Medulla oblongata (tissue), 1 donor: ENCODE results near the gene GRIK4.
A peak's percentile ranks its signal among the peaks of the same experiment; 100 is the strongest.

Experiments used
- DNase-seq: peaks from one replicate; pipeline ENCODE4 v3.0.0-alpha.2; 2015; ENCODE audit errors: extremely low spot score

GRIK4 gene

DNA sequence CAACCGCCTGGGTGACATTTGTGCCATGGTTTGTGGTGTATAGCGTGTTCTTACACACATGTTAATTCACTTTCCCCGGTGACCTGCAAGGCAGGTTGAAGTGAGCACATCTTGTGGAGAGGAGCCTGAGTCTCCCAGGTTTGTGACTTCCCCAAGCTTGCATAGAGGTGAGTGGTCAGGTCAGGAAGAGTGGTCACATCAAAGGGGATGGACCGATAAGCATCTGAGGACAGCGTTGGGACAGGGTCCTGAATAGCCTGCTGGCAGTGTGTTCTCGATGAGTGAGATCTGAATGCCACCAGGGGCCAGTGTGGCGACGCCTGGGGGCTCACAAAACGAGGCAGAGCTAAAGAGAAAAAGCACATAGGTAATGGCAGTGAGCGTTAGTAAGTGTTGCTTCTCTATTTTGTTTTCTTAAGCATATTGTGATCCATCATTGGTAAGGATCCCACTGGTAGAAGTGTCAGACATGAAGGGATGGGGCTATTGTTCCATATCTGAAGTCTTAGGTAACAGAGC lies 154.6 kb downstream of the GRIK4 start:
- no peak for DNase-seq

- DNase-seq: no peak
Observed at GRCh38 chr11:120667281-120667680, 155.7 kb downstream of the GRIK4 start.

DNA sequence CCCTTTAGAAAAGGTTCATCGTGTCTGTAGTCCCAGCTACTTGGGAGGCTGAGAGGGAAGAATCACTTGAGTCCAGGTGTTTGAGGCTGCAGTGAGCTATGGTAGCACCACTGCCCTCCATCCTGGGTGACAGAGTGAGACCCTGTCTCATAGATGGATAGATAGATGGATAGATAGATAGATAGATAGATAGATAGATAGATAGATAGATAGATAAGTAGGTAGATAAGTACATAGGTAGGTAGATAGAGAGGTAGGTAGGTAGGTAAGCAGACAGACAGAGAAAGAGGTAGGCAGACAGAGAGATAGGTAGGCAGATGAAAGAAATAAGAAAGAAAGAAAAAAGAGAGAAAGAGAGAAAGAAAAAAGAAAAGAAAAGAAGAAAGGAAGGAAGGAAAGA lies 156.4 kb downstream of the GRIK4 start:
- DNase-seq: no peak

DNA sequence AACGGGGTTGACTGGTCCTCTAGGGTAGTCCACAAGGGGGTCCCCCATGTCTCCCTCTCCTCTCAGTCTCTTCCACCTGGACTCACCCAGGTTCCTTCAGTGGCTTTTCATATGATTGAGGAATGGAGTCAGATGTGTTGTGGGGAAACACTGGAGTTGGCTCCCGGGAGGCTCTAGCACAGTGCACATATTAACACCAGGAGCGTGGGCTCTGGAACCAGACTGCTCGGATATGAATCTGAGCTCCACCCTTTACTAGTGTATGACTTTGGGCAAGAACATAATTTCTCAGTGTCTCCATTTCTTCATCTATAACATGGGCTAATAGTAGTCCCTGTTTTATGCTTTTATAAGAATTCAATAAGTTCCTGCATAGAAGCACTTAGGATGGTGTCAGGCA lies 157.0 kb downstream of the GRIK4 start:
- DNase-seq: no peak

GRCh38 chr11:120674542-120674941 lies 163.0 kb downstream of the GRIK4 start:
- DNase-seq: peak; percentile 24

- no peak for DNase-seq
Observed at GRCh38 chr11:120675171-120675570, 163.6 kb downstream of the GRIK4 start.

DNA sequence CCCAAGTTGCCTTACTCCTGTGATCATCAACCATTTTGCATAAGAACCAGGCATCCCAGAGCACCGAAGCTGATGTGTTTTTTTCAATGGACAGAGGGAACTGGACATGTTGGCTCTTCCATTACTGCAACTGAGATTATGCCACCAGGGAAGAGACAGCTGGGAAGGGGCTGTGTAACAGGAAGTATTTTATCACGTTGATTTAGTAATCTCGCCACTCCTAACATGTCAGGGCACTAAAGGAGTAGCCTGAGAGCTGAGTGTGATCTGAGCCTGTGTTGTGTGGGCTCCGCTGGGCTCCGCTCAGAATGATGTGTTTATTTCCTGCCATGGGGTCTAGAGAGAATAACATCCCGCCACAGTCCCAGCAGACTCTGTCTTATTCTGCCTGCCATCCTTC lies 165.4 kb downstream of the GRIK4 start:
- DNase-seq: no peak

DNA sequence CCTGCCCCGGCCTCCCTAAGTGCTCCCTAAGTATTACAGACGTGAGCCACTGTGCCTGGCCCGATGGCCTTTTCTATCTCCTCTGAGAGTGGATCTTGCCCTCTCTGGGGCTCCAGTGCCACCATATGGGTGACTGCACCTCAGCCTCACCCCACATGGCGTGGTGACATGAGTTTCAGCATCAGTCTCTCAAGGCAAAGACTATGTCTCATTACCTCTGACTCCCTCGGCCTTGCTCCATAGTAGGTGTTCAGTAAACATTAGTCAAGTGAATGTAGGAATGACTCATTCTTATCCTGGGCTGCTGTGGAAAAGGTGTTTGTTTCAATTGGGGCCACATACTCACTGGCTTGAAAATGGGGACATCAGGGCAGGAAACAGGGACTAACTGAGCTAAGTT lies 168.8 kb downstream of the GRIK4 start:
- DNase-seq: no peak

- DNase-seq: peak; percentile 35
Observed at GRCh38 chr11:120681434-120682331, 170.1 kb downstream of the GRIK4 start.

GRCh38 chr11:120682332-120682649 lies 170.7 kb downstream of the GRIK4 start:
- no peak for DNase-seq

- DNase-seq: no peak
Observed at GRCh38 chr11:120682866-120683265, 171.3 kb downstream of the GRIK4 start.

- DNase-seq: no peak
Observed at GRCh38 chr11:120686516-120686915, 175.0 kb downstream of the GRIK4 start.

GRCh38 chr11:120688163-120688562 lies 176.6 kb downstream of the GRIK4 start:
- no peak for DNase-seq

- no peak for DNase-seq
Observed at GRCh38 chr11:120689596-120690275, 178.2 kb downstream of the GRIK4 start.

DNA sequence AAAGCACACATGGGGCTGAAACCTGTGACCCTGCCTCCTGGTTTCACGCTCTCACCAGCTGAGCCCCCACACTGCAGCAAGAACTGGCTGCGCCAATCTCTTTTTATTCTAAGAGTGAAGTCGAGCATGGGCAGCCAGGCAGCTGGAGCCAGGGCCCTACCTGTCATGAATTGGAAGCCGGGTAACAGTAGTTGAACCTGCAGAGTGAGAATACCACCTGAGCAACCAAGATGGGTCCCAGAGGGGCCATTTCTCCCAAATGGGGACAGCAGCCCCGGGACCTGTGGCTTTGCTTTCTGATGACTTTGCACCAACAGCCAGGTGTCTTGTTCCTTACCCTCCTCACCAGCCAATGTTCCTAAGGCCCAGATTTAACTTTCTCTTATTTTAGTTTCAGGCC lies 178.9 kb downstream of the GRIK4 start:
- no peak for DNase-seq

DNA sequence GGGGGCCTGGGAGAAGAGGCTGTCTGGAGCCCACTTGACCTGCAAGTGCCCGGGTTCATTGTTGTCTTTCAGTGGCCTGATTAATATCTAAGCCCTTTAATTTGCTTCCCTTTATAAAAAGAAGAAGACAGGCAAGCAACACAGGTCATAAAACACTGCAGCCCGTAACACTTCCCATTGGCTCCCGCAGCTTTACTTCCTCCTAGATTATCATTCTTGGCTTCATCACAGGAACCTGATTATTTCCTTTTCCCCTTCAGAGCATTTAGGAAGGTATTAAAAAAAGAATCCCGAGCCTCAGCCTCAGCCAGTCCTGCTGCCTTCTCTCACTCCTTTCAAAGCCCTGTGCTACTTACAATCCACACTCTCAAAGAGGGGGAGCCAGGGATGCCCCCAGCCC lies 183.2 kb downstream of the GRIK4 start:
- no peak for DNase-seq

- no peak for DNase-seq
Observed at GRCh38 chr11:120695426-120695825, 183.9 kb downstream of the GRIK4 start.

GRCh38 chr11:120695939-120696338 lies 184.4 kb downstream of the GRIK4 start:
- DNase-seq: no peak

GRCh38 chr11:120696597-120697218 lies 185.2 kb downstream of the GRIK4 start:
- DNase-seq: no peak

- no peak for DNase-seq
Observed at GRCh38 chr11:120698918-120699317, 187.4 kb downstream of the GRIK4 start.

GRCh38 chr11:120702656-120703055 lies 191.1 kb downstream of the GRIK4 start:
- no peak for DNase-seq

- no peak for DNase-seq
Observed at GRCh38 chr11:120703358-120704152, 192.0 kb downstream of the GRIK4 start.
